ENCODE measurements around the gene PEAK1.

Gene PEAK1

GRCh38 chr15:77455696-77456321 lies 35.9 kb upstream of the PEAK1 start:
- H3F3A ChIP-seq (ENCODE audit: insufficient read depth), result no peaks in the 10 kb centered on the region
- H3K9me3 ChIP-seq (ENCODE audit: insufficient read depth, low read length), result no peaks in the 10 kb centered on the region
- H3K79me2 ChIP-seq (ENCODE audit: insufficient read depth, low read length), result 0 out of 2 replicates have a peak, but pooled peaks cover 6% of the 10 kb centered on the region
- no peak overlapping the region for H3K4me2 ChIP-seq (ENCODE audit: low read depth, low read length, poor library complexity, severe bottlenecking)
- no peak overlapping the region for H3K27ac ChIP-seq (ENCODE audit: low read depth, low read length)
- H3K9me2 ChIP-seq (replicated peaks; ENCODE audit: insufficient read depth, low read length), result no peaks in the 10 kb centered on the region
- no peak for TF ChIP-seq CTCF (IDR thresholded peaks at IDR 0.05; ENCODE audit: insufficient read depth, low read length, poor library complexity, severe bottlenecking)
- no peak for TF ChIP-seq EZH2phosphoT487 (conservative IDR thresholded peaks at IDR 0.05; ENCODE audit: low read length)
- no peak overlapping the region for H3K9ac ChIP-seq (ENCODE audit: low read length)
- no peak overlapping the region for H3K4me3 ChIP-seq (ENCODE audit: insufficient read depth, low read length, poor library complexity, severe bottlenecking)
- no peaks in the 10 kb centered on the region for H4K20me1 ChIP-seq (ENCODE audit: low read depth, low read length)
- H2AFZ ChIP-seq (ENCODE audit: low read depth, low read length, severe bottlenecking), result no peak overlapping the region
- no peaks in the 10 kb centered on the region for H3K27me3 ChIP-seq (ENCODE audit: low read length)
- 0 out of 2 replicates have a peak, but pooled peaks cover 9% of the 10 kb centered on the region for H3K36me3 ChIP-seq (ENCODE audit: low read length)

GRCh38 chr15:77454951-77455350 lies 35.0 kb upstream of the PEAK1 start:
- Histone ChIP-seq H3K4me2 (ENCODE audit: low read depth, low read length, poor library complexity, severe bottlenecking) (no peak overlapping the region), H2AFZ (ENCODE audit: low read depth, low read length, severe bottlenecking) (no peak overlapping the region), H3K9ac (ENCODE audit: low read length) (no peak overlapping the region), H3K27me3 (ENCODE audit: low read length) (no peaks in the 10 kb centered on the region), H3K4me3 (ENCODE audit: insufficient read depth, low read length, poor library complexity, severe bottlenecking) (no peak overlapping the region), H3K79me2 (ENCODE audit: insufficient read depth, low read length) (0 out of 2 replicates have a peak, but pooled peaks cover 6% of the 10 kb centered on the region), H4K20me1 (ENCODE audit: low read depth, low read length) (no peaks in the 10 kb centered on the region), H3K9me2 (replicated peaks; ENCODE audit: insufficient read depth, low read length) (no peaks in the 10 kb centered on the region), H3K36me3 (ENCODE audit: low read length) (0 out of 2 replicates have a peak, but pooled peaks cover 8% of the 10 kb centered on the region), H3K9me3 (ENCODE audit: insufficient read depth, low read length) (no peaks in the 10 kb centered on the region), H3F3A (ENCODE audit: insufficient read depth) (no peaks in the 10 kb centered on the region), H3K27ac (ENCODE audit: low read depth, low read length) (no peak overlapping the region)
- TF ChIP-seq CTCF (IDR thresholded peaks at IDR 0.05; ENCODE audit: insufficient read depth, low read length, poor library complexity, severe bottlenecking) (no peak), EZH2phosphoT487 (conservative IDR thresholded peaks at IDR 0.05; ENCODE audit: low read length) (no peak)

- Histone ChIP-seq H3K9ac (ENCODE audit: low read length) (no peak overlapping the region), H3K4me2 (ENCODE audit: low read depth, low read length, poor library complexity, severe bottlenecking) (no peak overlapping the region), H3K9me3 (ENCODE audit: insufficient read depth, low read length) (no peaks in the 10 kb centered on the region), H3K9me2 (replicated peaks; ENCODE audit: insufficient read depth, low read length) (no peaks in the 10 kb centered on the region), H3K36me3 (ENCODE audit: low read length) (0 out of 2 replicates have a peak, but pooled peaks cover 6% of the 10 kb centered on the region), H3K27me3 (ENCODE audit: low read length) (no peaks in the 10 kb centered on the region), H3K4me3 (ENCODE audit: insufficient read depth, low read length, poor library complexity, severe bottlenecking) (no peak overlapping the region), H3K27ac (ENCODE audit: low read depth, low read length) (no peak overlapping the region), H4K20me1 (ENCODE audit: low read depth, low read length) (no peaks in the 10 kb centered on the region), H3F3A (ENCODE audit: insufficient read depth) (no peaks in the 10 kb centered on the region), H2AFZ (ENCODE audit: low read depth, low read length, severe bottlenecking) (no peak overlapping the region), H3K79me2 (ENCODE audit: insufficient read depth, low read length) (0 out of 2 replicates have a peak, but pooled peaks cover 6% of the 10 kb centered on the region)
- no peak for TF ChIP-seq CTCF (IDR thresholded peaks at IDR 0.05; ENCODE audit: insufficient read depth, low read length, poor library complexity, severe bottlenecking)
- TF ChIP-seq EZH2phosphoT487 (conservative IDR thresholded peaks at IDR 0.05; ENCODE audit: low read length), result no peak
Observed at GRCh38 chr15:77454265-77454664, 34.4 kb upstream of the PEAK1 start.

Measured in SU-DHL-6 (cell line).